ENCODE results near the gene TTC3.
A peak's percentile ranks its signal among the peaks of the same experiment; 100 is the strongest.

Gene TTC3

DNA sequence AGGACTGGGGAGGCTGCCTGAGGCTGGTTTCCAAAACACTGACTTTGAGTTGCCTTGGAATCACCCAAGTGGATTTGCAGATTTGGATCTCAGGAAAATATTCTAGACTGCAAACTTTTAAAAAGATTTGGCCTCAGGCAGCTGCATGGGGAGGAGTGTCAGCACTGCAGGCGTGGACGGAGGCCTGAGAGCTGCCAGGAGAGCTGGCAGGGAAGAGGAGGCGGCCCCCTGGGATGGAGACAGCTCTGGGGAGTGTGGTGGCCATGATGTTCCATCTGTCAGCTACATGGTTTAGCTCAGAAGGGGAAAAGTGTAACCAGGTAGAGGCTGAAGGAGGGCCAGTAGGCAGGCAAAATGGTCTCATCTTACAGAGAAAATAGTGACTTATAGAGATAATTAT, 122.0 kb downstream of the TTC3 start:
- H3K27ac Mint-ChIP-seq: no peak overlapping the region
- H3K36me3 Mint-ChIP-seq: peaks cover 36% of the 10 kb centered on the region
- H3K27me3 Mint-ChIP-seq: no peaks in the 10 kb centered on the region
- ATAC-seq (ENCODE audit: low read depth) (no peak), DNase-seq (ENCODE audit: low spot score in 2 of 2) (no peak)
- no peaks in the 10 kb centered on the region for H3K4me1 Mint-ChIP-seq
- H3K4me3 Mint-ChIP-seq: no peak overlapping the region
- H3K9me3 Mint-ChIP-seq: no peaks in the 10 kb centered on the region

DNA sequence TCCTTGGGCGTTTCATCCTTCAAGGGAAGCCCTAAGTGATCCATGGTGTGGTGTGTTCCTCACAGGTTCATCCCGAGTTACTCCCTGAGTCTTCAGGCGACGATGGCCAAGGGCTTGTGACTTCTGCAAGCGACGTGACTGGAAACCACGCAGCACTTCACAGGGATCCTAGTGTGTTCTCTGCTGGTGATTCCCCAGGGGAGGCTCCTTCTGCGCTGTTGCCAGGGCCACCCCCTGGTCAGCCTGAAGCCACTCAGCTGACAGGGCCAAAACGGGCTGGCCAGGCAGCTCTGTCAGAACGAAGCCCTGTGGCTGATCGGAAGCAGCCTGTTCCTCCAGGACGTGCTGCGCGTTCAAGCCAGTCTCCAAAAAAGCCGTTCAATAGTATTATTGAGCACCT, 122.6 kb downstream of the TTC3 start:
- Mint-ChIP-seq H3K27me3 (no peaks in the 10 kb centered on the region), H3K4me1 (no peaks in the 10 kb centered on the region), H3K36me3 (peaks cover 36% of the 10 kb centered on the region), H3K9me3 (no peaks in the 10 kb centered on the region), H3K27ac (no peak overlapping the region), H3K4me3 (no peak overlapping the region)
- DNase-seq (ENCODE audit: low spot score in 2 of 2) (no peak), ATAC-seq (ENCODE audit: low read depth) (no peak)

DNA sequence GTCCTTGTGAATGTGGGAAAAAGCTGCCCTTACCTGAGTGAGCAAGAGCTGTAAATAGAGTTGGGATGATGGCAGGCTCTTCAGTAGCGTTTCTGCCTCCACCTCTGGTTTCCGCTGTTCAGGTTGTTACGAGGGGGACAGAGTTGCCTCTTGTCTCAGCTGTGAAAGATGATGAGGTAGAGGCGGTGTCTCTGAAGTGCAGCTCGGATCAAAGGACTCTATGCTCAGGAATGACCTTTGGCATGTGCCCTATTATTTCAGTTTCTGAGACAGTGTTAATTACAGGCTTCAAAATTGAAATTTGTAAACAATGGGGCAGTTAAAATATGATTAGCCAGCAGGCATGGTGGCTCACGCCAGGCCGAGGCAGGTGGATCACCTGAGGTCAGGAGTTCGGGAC, 123.8 kb downstream of the TTC3 start:
- Mint-ChIP-seq H3K9me3 (no peaks in the 10 kb centered on the region), H3K36me3 (peaks cover 38% of the 10 kb centered on the region), H3K27me3 (no peaks in the 10 kb centered on the region), H3K4me3 (no peak overlapping the region), H3K4me1 (no peaks in the 10 kb centered on the region), H3K27ac (no peak overlapping the region)
- no peak for ATAC-seq (ENCODE audit: low read depth)
- no peak for DNase-seq (ENCODE audit: low spot score in 2 of 2)

DNA sequence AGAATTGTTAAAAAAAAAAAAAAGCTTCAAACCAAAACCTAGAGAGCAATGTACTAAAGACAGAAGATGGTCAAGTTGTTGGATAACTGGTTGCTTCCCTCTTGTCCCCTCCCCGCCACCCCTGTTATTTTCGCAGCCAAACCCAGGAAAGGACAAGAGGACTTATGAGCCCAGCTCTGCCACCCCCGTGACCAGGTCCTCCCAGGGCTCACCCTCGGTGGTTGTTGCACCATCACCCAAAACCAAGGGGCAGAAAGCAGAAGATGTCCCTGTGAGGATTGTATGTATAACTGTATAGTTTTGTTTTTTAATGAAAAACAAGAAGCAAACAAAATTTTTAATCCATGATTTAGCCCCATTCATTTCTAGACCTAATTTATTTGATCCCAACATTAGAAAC, 124.7 kb downstream of the TTC3 start:
- Mint-ChIP-seq H3K4me3 (no peak overlapping the region), H3K4me1 (no peaks in the 10 kb centered on the region), H3K27ac (no peak overlapping the region), H3K36me3 (peaks cover 40% of the 10 kb centered on the region), H3K9me3 (no peaks in the 10 kb centered on the region), H3K27me3 (no peaks in the 10 kb centered on the region)
- DNase-seq (ENCODE audit: low spot score in 2 of 2): no peak
- ATAC-seq (ENCODE audit: low read depth): no peak

DNA sequence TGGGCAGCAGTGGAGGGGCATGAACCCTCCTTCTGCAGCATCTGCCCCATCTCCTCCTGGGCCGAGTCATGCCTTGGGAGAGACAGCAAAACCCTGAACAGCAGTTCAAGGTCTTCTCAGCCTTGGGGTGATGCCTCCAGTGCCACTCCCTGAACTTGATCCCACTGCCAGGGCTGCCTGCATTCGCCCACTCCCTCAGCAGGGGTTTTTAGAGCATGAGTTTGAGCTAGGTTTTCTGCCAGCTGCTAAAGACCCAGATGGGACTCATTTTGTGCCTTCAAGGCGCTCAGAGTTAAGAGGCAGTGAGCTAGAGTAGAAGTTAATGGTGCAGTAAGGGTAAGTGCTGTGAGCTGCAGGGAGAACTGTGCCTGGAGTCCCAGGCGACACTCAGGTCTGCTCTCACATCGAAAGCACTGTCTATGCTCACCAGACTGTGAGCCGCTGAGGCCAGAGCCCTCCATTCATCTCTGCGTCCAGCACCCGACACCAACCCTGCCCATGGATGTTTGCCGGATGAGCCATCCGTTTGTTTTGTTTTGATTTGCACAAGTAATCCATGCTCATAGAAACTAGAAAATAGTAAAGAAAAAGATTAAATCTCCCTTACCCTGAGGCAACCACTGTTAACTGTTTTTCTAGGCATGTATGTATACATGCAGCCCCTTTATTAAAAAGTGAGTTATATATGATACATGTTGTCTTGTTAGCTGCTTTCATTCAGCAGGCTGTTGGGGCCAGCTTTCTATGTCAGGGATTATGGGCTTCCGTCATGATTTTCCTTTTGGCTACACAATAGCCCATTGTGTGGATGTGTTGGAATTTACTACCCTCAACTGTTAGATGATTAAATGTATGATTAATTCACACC, 126.2 kb downstream of the TTC3 start:
- Mint-ChIP-seq H3K9me3 (no peaks in the 10 kb centered on the region), H3K27ac (no peak overlapping the region), H3K36me3 (peaks cover 34% of the 10 kb centered on the region), H3K4me3 (no peak overlapping the region), H3K27me3 (no peaks in the 10 kb centered on the region), H3K4me1 (no peaks in the 10 kb centered on the region)
- ATAC-seq (ENCODE audit: low read depth): no peak
- no peak for DNase-seq (ENCODE audit: low spot score in 2 of 2)

DNA sequence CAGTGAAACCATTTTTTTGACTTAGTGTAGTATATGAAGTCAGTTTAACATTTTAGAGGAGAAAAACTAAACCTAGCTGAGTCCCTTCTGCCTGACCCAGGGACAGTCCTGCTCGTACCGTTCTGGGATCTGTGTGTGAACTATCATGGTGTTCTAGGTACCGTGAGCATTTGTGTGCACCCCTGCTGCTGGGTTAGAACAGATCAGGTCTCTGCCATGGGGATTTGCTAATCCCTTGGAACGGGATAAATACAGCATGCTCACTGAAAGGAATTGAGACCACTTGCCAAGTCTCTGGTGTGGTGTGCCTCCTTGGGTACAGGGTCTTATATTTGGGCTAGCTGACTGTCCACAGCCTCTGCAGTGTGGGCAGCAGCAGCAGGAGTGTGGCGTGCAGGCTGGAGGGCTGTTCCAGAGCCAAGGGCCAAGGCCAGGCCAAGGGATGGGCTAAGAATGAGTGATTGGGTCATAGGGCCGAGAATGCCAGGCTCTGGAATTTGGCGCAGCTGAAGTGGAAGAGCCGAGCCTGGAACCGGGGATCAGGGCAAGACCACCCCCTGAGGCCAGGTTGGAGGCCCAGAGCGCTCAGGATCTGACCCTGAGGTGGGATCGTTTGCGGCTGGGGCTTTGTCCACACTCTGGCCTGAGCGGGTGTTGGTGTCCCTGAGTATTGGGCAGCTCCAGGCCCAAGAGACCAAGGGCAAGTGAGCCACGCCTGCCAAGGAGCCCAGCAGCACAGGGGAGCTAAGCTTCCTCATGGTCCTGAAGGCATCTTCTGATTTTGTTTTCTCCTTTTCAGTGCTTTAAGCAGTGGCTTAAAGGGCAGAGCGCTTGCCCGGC, 127.8 kb downstream of the TTC3 start:
- H3K4me3 Mint-ChIP-seq: no peak overlapping the region
- no peaks in the 10 kb centered on the region for H3K4me1 Mint-ChIP-seq
- DNase-seq (ENCODE audit: low spot score in 2 of 2) (no peak), ATAC-seq (ENCODE audit: low read depth) (no peak)
- H3K9me3 Mint-ChIP-seq: no peaks in the 10 kb centered on the region
- H3K27me3 Mint-ChIP-seq: no peaks in the 10 kb centered on the region
- H3K27ac Mint-ChIP-seq: peak overlapping the region; percentile 24
- peaks cover 25% of the 10 kb centered on the region for H3K36me3 Mint-ChIP-seq

DNA sequence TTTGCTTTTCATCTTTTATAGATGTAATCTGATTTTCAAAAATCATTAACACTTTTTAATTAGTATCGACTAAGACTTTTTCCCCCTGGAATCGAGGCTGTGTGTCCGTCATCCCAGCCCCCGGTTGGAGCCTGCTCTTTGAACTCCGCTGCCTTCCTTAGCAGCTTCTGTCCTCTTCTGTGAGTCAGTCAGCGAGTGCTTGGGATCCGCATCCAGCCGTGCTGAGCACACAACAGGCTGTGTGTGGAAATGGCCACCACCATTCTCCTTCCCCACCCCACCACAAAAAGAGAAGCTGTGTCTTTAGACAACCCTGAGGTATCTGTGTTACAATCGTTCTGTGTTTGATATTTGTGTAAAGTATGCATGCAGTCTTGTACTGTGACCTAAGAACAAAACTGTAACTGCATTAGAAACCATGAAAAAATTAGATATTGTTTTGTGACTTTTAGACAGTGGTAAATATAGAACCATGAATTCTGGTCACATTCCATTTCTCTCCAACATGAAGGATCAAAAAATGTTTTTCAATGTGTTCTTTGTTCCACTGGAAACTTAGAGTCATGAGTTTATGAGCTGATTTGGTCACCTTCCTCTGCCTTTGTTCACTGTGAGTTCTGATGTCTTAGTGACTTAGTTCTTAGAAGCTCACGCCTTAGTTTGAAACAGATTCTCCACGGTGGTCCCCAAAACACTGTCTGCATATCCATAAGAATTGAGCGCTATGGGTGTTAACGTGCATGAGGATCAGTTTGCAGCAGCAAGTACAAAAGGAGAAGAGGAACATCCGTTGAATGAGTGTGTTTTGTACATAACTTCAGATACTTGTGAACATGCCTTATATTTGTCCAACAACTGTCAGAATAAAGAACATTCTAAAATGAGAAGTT, 129.4 kb downstream of the TTC3 start:
- H3K36me3 Mint-ChIP-seq: peaks cover 22% of the 10 kb centered on the region
- no peak overlapping the region for H3K4me3 Mint-ChIP-seq
- peaks cover 2% of the 10 kb centered on the region for H3K4me1 Mint-ChIP-seq
- no peak overlapping the region for H3K27ac Mint-ChIP-seq
- DNase-seq (ENCODE audit: low spot score in 2 of 2) (no peak), ATAC-seq (ENCODE audit: low read depth) (no peak)
- H3K9me3 Mint-ChIP-seq: no peaks in the 10 kb centered on the region
- H3K27me3 Mint-ChIP-seq: no peaks in the 10 kb centered on the region

DNA sequence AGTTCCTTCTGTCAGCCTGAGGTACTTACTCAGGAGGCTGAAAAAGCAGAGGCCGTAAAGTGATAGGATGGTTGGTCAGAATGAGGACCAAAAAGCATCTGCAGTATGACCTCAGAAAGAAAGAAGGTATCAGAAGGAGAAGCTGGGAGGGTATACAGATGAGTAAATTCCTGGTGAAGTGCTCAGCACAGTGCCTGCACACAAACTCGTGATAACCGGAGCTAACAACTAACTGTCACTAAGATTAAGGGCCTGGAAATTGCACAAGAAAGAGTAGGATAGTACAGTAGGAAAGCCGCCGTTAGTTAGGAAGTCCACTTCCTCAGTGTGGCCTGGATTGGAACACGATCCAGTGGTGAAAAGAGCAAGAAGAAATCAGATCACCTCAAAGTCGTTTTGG, 131.5 kb downstream of the TTC3 start:
- Mint-ChIP-seq H3K27ac (peak overlapping the region; percentile 15), H3K4me1 (peaks cover 17% of the 10 kb centered on the region)

DNA sequence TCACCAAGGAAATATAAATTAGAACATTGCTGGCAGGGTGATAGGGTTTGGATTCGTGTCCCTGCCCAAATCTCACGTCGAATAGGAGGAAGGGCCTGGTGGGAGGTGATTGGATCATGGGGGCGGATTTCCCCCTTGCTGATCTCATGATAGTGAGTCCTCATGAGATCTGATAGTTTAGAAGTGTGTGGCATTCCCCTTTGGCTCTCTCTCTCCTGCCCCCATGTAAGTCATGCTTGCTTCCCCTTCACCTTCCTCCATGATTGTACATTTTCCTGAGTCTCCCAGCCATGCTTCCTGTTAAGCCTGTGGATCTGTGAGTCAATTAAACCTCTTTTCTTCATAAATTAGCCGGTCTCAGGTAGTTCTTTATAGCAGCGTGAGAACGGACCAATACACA, 133.4 kb downstream of the TTC3 start:
- Mint-ChIP-seq H3K27ac (no peak overlapping the region), H3K4me1 (peaks cover 22% of the 10 kb centered on the region), H3K4me3 (no peak overlapping the region), H3K9me3 (no peaks in the 10 kb centered on the region), H3K36me3 (peaks cover 11% of the 10 kb centered on the region), H3K27me3 (no peaks in the 10 kb centered on the region)
- ATAC-seq (ENCODE audit: low read depth): no peak
- no peak for DNase-seq (ENCODE audit: low spot score in 2 of 2)

More for the DNA sequence above, 131.5 kb downstream of the TTC3 start:
- no peak for DNase-seq (ENCODE audit: low spot score in 2 of 2)
- Mint-ChIP-seq H3K27me3 (no peaks in the 10 kb centered on the region), H3K9me3 (no peaks in the 10 kb centered on the region), H3K36me3 (peaks cover 16% of the 10 kb centered on the region), H3K4me3 (no peak overlapping the region)
- ATAC-seq (ENCODE audit: low read depth): no peak

DNA sequence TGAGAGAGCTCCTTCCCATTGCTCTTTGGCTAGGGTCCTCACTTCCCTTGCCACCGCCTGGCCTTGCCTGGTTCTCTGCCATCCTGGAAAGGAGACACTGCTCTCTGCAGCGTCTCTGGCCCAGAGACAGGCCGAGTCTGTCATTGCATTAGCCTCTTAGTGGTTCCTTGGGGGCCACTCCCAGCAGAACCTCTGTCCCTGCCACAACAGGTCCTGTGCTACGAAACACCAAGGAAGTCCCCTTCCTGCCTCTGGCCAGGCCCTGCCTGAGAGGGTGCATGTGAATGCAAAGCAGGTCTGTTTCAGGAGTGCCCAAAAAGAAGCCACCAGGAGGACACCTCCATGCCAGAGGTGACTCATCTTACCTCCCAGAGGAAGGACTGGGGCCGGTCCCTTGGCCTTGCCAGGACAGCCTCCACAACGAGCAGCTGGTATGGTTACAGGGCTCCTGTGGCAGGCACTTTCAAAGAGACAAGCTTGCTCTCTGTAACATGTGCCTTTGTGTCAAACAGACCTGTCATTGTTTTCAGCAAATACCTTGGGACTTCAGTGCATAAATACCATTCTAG, 134.5 kb downstream of the TTC3 start:
- Mint-ChIP-seq H3K9me3 (no peaks in the 10 kb centered on the region), H3K27me3 (no peaks in the 10 kb centered on the region), H3K36me3 (peaks cover 5% of the 10 kb centered on the region), H3K27ac (peak overlapping the region; percentile 91), H3K4me3 (peak overlapping the region; percentile 85), H3K4me1 (peaks cover 22% of the 10 kb centered on the region)
- ATAC-seq (ENCODE audit: low read depth): peak; percentile 2
- no peak for DNase-seq (ENCODE audit: low spot score in 2 of 2)

DNA sequence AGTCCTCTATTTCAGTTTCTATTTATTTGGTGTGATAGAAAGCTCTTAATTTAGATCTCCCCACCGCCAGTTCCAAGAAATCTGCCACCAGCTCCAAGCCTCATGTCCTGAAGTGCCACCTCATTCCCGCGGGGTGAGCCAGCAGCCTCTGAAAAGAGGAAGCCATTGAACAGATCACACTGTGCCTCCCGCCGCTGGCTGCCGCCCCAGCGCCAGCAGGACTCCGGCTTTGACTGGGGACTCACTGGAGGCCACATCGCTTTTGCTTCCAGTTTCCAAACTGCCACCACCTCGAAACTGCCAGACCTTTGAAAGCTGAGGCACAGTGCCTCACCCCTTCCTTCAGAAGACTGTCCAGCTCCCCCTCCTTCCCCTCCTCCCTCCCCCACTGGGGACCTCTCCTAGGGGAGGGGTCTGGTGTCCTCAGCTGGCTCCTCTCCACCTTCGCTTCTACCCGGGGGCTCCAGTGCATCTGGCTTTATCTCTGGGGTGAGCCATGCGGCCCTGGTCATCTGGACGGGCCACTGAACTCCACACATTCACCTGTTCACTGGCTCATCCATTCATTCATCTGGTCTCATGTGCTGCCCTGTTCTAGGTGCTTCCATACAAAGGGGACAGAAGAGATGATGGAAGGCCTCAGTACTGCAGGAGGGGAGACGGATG, 135.1 kb downstream of the TTC3 start:
- Mint-ChIP-seq H3K4me3 (peak overlapping the region; percentile 85), H3K9me3 (no peaks in the 10 kb centered on the region), H3K27ac (peak overlapping the region; percentile 91), H3K4me1 (peaks cover 22% of the 10 kb centered on the region), H3K27me3 (no peaks in the 10 kb centered on the region), H3K36me3 (no peaks in the 10 kb centered on the region)
- DNase-seq (ENCODE audit: low spot score in 2 of 2): peak; percentile 65 to 69
- ATAC-seq (ENCODE audit: low read depth): peak; percentile 79

DNA sequence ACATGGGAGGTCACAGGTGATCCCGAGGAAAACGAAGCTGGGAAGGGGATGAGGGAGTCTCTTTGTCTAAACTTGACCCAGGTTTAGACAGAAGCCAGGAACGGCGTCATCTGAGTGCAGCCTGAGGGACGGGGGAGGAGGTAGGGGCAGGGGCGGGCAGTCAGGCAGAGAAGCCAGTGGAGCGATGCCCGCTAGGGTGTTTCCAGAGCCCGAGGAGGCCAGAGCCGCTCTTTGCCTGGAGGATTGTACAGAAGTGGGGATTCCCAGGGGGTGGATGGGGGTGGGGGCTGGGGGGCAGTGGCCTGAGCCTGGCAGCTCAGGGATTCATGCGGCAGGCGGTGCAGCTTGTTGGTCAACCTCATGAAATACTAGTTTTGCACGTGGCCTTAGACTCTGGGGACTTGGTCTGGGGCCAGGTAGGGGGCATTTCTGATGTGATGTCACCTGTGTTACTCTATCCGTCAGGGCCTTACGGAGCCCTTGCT, 135.7 kb downstream of the TTC3 start:
- no peaks in the 10 kb centered on the region for H3K36me3 Mint-ChIP-seq
- H3K4me1 Mint-ChIP-seq: peaks cover 22% of the 10 kb centered on the region
- no peaks in the 10 kb centered on the region for H3K9me3 Mint-ChIP-seq
- peak overlapping the region; percentile 85 for H3K4me3 Mint-ChIP-seq
- ATAC-seq (ENCODE audit: low read depth) (peak; percentile 80), DNase-seq (ENCODE audit: low spot score in 2 of 2) (peak; percentile 47 to 61)
- H3K27ac Mint-ChIP-seq: peak overlapping the region; percentile 91
- H3K27me3 Mint-ChIP-seq: no peaks in the 10 kb centered on the region

DNA sequence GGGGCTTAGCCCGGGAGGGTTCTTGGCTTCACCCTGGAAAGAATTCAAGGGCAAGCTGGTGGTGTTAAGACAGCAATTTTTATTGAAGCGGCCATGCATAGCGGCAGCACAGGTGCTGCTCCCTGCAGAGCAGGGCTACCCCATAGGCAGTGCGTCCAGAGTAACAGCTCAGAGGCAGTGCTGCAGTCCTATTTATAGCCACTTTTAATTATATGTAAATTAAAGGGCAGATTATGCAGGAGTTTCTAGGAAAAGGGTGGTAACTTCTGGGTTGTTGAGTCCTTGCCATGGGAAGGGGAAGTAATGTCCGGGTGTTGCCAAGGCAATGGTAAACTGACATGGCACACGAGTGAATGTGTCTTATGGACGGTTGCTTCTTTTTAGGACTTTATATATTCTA, 137.1 kb downstream of the TTC3 start:
- Mint-ChIP-seq H3K9me3 (no peaks in the 10 kb centered on the region), H3K27ac (peak overlapping the region; percentile 91), H3K27me3 (no peaks in the 10 kb centered on the region), H3K36me3 (no peaks in the 10 kb centered on the region), H3K4me1 (peaks cover 22% of the 10 kb centered on the region), H3K4me3 (no peak overlapping the region)
- no peak for ATAC-seq (ENCODE audit: low read depth)
- no peak for DNase-seq (ENCODE audit: low spot score in 2 of 2)
